Measurements from ENCODE around the gene ARHGAP42.

DNA sequence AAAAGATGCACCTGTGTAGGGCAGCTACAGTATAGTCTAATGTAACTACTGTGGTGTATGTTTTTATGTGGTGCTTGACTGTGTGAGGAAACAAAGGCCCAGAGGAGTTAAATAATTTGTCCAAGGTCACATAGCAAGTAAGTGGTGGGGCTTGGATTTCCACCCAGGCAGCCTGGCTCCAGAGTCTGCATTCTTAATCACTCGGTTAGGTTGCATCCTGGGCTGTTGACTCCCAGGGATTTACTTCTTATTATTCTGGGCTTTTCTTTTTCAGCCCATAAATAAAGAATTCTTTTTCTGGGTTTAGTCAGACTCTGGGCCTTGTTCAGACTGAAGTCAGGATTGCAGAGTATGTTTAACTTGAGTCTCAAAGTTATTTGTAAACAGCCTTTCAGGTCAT is 82.1 kb downstream of the ARHGAP42 start:
- TF ChIP-seq EZH2 (IDR thresholded peaks at IDR 0.05; ENCODE audit: insufficient read depth, poor library complexity, severe bottlenecking) (no peak), EZH2phosphoT487 (IDR thresholded peaks at IDR 0.05; ENCODE audit: insufficient read depth, low read depth) (no peak)
